K562 (cell line): ENCODE measurements around the gene SAMD13. TPM values are rescaled to one million over a fixed set of nuclear protein-coding genes. Genes with fewer than 3 reads are reported as not detected.

Experiments used
- CREM ChIP-seq: IDR thresholded peaks from 2 replicates; pipeline ENCODE4 v1.6.1; 2014; ENCODE audit warnings: antibody characterized with exemption, low read depth
- ETV5 ChIP-seq: sonication (generic); formaldehyde crosslinking; IDR thresholded peaks from 2 replicates; pipeline ENCODE4 v1.4.0; 2020; ENCODE audit warnings: low read depth, mild to moderate bottlenecking, missing genetic modification reagents
- GTF2F1 ChIP-seq: IDR thresholded peaks from 2 replicates; pipeline ENCODE4 v1.6.1; 2011; ENCODE audit warnings: low read depth, low read length, improper control_type of control experiment
- IRF9 ChIP-seq: fragments of 450-650 bp; IDR thresholded peaks from 2 replicates; pipeline ENCODE4 v1.6.1; 2016; ENCODE audit warnings: missing biosample characterization, missing genetic modification characterization
- KDM1A ChIP-seq, 2 experiments: fragments of 450-650 bp; IDR thresholded peaks; 2 replicates each; pipeline ENCODE4 v1.6.1; 2016; ENCODE audit warnings: mild to moderate bottlenecking in 2 of 2
- LEF1 ChIP-seq: fragments of 450-650 bp; IDR thresholded peaks from 2 replicates; pipeline ENCODE4 v1.6.1; 2016; ENCODE audit warnings: mild to moderate bottlenecking
- NR1H2 ChIP-seq: sonication (generic); formaldehyde crosslinking; IDR thresholded peaks from 2 replicates; pipeline ENCODE4 v1.4.0; 2020; ENCODE audit warnings: mild to moderate bottlenecking, missing genetic modification reagents
- POLR2AphosphoS5 ChIP-seq: IDR thresholded peaks from 2 replicates; pipeline ENCODE4 v1.6.1; 2011; ENCODE audit warnings: mild to moderate bottlenecking, low read depth, low read length, moderate library complexity; ENCODE audit not compliant: control insufficient read depth, insufficient read depth
- TBP ChIP-seq: optimal IDR thresholded peaks from 2 replicates; pipeline ENCODE3; 2011; ENCODE audit warnings: low read depth, low read length, improper control_type of control experiment
- TEAD4 ChIP-seq, 2 experiments: sonication (generic) in 1 of 2; formaldehyde crosslinking in 1 of 2; IDR thresholded peaks; 2 replicates each; pipeline versions ENCODE4 v1.6.1 to v1.8.0; 2012 to 2022; ENCODE audit warnings: borderline replicate concordance in 1 of 2, inconsistent platforms in 1 of 2, low read length in 1 of 2, mild to moderate bottlenecking in 1 of 2, missing genetic modification reagents in 1 of 2
- TRIM28 ChIP-seq: fragments of 450-650 bp; IDR thresholded peaks from 2 replicates; pipeline ENCODE4 v1.6.1; 2017
- VEZF1 ChIP-seq: fragments of 200-800 bp; sonication (Bioruptor generic); IDR thresholded peaks from 2 replicates; pipeline ENCODE4 v1.6.1; 2017; ENCODE audit warnings: missing genetic modification characterization, missing compliant biosample characterization
- ZNF174 ChIP-seq: fragments of 250-450 bp; sonication (Bioruptor Pico); IDR thresholded peaks from 2 replicates; pipeline ENCODE4 v1.4.0; 2020; ENCODE audit warnings: mild to moderate bottlenecking
- polyA plus RNA-seq, 8 experiments: library from polyadenylated mRNA; depleted of rRNA in 4 of 8; stranded (reverse) in 5 of 8; unstranded in 3 of 8; fragments of >200 nt; fragmentation: Nextera tagmentation in 2 of 8; fragmentation: Illumina TruSeq in 1 of 8; extraction: Ambion mirVana in 2 of 8; extraction: Trizol in 1 of 8; gene quantifications; 2 replicates each; pipeline versions ENCODE4 v1.2.1 to v1.2.3, GENCODE V29; 2011 to 2014; ENCODE audit warnings: inconsistent platforms in 1 of 8, missing spikeins in 1 of 8
- total RNA-seq, 7 experiments: library from RNA; depleted of rRNA in 6 of 7; stranded (reverse); fragments of >200 nt in 6 of 7; fragmentation: Illumina TruSeq in 2 of 7; extraction: Trizol in 2 of 7; gene quantifications; 2 replicates each; pipeline versions ENCODE4 v1.2.1 to v1.2.3, GENCODE V29; 2011 to 2021; ENCODE audit warnings: low replicate concordance in 1 of 7
- TF ChIP-seq, protein P1 (sequence below), 3 experiments: fragments of 200-800 bp in 1 of 3; fragments of 250-450 bp in 1 of 3; fragments of 450-650 bp in 1 of 3; sonication (Bioruptor Pico) in 1 of 3; sonication (Bioruptor generic) in 1 of 3; formaldehyde crosslinking in 1 of 3; IDR thresholded peaks; 2 replicates each; pipeline versions ENCODE4 v1.6.1 to v1.8.0; 2016 to 2022; ENCODE audit warnings: mild to moderate bottlenecking in 2 of 3, missing genetic modification characterization in 2 of 3, missing compliant biosample characterization in 1 of 3, moderate library complexity in 1 of 3

Gene SAMD13
- total and polyA plus RNA-seq, 9 of the 15 experiments (the other 6 are each of a cell fraction or from before 2014, with no cell fraction given): 0.78 to 2.7 (median 1.00) TPM

DNA sequence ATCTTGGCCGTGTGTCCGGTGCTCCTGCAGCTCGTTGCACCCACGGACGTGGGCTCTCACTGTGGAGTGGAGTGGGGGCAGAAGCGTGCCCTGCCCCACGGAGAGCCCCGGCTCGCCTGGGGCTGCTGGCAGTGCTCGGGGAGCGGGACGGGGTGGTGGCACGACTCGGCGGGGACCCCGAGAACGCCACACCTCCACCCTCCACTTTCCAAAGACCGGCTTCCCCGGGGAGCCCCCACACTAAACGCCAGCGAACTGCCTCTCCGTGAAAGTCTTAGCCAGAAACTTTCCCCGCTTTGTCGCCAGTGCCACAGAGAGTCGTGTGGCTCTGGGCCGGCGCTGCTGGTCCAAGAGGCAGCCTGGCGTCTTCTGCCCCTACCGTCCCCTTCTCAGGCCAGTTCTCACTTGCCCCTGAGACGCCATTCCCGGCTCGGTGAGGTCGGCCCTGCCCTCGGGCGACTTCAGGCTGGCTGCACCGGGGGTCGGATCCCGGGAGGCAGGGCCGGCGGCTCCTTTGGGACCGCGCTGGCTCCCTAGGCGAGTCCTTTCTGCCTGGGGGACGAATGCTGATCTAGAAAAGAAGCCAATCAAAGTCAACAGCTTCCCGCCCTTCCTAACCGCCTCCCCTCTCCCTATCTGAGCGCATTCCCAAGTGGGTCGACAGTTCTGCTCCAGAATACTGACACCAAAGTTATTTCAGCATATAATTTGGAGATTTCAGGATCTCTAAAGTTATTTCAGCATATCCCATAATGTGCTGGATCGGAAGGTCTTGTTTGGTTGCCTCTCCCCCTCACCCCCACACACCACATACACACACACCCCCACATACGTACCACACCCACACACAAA, 2.6 kb upstream of the SAMD13 start (continued):
- TF ChIP-seq, protein P1, sequence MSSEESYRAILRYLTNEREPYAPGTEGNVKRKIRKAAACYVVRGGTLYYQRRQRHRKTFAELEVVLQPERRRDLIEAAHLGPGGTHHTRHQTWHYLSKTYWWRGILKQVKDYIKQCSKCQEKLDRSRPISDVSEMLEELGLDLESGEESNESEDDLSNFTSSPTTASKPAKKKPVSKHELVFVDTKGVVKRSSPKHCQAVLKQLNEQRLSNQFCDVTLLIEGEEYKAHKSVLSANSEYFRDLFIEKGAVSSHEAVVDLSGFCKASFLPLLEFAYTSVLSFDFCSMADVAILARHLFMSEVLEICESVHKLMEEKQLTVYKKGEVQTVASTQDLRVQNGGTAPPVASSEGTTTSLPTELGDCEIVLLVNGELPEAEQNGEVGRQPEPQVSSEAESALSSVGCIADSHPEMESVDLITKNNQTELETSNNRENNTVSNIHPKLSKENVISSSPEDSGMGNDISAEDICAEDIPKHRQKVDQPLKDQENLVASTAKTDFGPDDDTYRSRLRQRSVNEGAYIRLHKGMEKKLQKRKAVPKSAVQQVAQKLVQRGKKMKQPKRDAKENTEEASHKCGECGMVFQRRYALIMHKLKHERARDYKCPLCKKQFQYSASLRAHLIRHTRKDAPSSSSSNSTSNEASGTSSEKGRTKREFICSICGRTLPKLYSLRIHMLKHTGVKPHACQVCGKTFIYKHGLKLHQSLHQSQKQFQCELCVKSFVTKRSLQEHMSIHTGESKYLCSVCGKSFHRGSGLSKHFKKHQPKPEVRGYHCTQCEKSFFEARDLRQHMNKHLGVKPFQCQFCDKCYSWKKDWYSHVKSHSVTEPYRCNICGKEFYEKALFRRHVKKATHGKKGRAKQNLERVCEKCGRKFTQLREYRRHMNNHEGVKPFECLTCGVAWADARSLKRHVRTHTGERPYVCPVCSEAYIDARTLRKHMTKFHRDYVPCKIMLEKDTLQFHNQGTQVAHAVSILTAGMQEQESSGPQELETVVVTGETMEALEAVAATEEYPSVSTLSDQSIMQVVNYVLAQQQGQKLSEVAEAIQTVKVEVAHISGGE (CRISPR knock-in tag; IDR thresholded peaks at IDR 0.05): 0 out of 6 replicates have a peak, but pooled peaks of 1 of the 3 experiments have one; percentile 58
- peak; percentile 17; the same call in 1 of the 2 replicates for TF ChIP-seq ETV5
- peak in 1 of 2 experiments; percentile 79; a peak in 2 of 4 replicates for TF ChIP-seq KDM1A (IDR thresholded peaks at IDR 0.05)
- TF ChIP-seq ZNF174 (CRISPR knock-in tag): no peak
- no peak for TF ChIP-seq IRF9 (tag)
- peak; percentile 40 for TF ChIP-seq TBP
- TF ChIP-seq TEAD4 (IDR thresholded peaks at IDR 0.05; ENCODE audit: low read length): peak; percentile 75; the same call in 1 of the 2 replicates
- no peak for TF ChIP-seq TEAD4 (CRISPR knock-in tag; IDR thresholded peaks at IDR 0.05; ENCODE audit: borderline replicate concordance)
- TF ChIP-seq VEZF1 (CRISPR knock-in tag): peak; percentile 36; the same call in 1 of the 2 replicates
- TF ChIP-seq GTF2F1: no peak
- peak; percentile 3; the same call in 1 of the 2 replicates for TF ChIP-seq CREM
- TF ChIP-seq POLR2AphosphoS5: 0 out of 2 replicates have a peak, but pooled peaks have one; percentile 19
- peak; percentile 73 for TF ChIP-seq TRIM28
- TF ChIP-seq NR1H2 (CRISPR knock-in tag): peak; percentile 73; the same call in 1 of the 2 replicates
- 0 out of 2 replicates have a peak, but pooled peaks have one; percentile 35 for TF ChIP-seq LEF1
